GM18507 (cell line): Measurements from ENCODE around the gene SLC5A6.

ENCODE experiments used
- DNase-seq: peaks from one replicate; pipeline ENCODE4 v3.0.0; 2011; ENCODE audit warnings: low read depth; ENCODE audit not compliant: insufficient read length; ENCODE audit errors: extremely low spot score
- FAIRE-seq: peaks from 2 replicates; lab custom pipeline; 2011; peaks lifted over from hg19 to GRCh38; lab: Jason Lieb, UNC

SLC5A6 gene

DNA sequence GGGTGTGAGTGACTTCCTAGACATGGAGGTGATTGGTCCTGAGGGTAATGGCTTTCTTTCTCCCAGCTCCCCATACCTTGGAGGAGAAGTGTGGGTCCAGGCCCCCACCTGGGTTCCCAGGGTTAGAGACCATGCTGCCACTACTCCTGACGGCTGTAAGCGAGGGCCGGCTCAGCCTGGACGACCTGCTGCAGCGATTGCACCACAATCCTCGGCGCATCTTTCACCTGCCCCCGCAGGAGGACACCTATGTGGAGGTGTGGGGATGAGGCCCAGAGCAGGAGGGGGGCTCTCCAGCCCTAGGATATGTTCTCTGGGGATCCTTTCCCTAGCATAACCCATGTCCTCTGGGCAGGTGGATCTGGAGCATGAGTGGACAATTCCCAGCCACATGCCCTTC, 26.9 kb upstream of the SLC5A6 start:
- FAIRE-seq (no peak), DNase-seq (no peak)

DNA sequence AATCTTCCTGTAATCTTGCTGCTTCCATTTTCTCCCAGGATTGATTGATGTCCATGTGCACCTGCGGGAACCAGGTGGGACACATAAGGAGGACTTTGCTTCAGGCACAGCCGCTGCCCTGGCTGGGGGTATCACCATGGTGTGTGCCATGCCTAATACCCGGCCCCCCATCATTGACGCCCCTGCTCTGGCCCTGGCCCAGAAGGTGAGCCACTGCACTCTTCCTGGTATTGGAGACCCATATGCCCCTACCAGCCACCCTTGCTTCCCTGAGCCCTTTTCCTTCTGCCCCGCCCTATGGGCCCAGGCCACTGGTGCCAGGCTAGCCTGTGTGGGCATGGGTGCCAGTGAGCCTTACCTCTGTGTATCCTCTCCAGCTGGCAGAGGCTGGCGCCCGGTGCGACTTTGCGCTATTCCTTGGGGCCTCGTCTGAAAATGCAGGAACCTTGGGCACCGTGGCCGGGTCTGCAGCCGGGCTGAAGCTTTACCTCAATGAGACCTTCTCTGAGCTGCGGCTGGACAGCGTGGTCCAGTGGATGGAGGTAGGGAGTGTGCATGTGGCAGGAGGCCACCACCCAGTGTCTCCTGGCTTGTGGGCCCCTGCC, 25.4 kb upstream of the SLC5A6 start:
- FAIRE-seq (no peak), DNase-seq (no peak)

DNA sequence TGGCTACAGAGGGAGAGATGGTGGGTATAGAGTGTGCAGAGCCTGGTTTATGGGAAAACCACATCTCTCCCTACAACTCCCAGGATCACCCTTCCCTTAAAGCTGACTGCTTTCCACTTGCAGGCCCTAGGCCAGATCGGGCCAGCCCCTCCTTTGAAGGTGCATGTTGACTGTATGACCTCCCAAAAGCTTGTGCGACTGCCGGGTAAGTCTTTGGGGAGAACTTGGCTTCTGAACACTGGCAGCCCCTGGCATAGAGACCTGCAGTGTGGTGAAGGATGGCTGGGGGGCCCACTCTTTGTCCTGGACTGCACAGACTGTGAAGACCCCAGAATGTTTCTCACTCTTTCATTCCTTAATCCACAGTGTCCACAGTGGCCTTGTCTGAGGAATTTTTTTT, 24.6 kb upstream of the SLC5A6 start:
- no peak for FAIRE-seq

DNA sequence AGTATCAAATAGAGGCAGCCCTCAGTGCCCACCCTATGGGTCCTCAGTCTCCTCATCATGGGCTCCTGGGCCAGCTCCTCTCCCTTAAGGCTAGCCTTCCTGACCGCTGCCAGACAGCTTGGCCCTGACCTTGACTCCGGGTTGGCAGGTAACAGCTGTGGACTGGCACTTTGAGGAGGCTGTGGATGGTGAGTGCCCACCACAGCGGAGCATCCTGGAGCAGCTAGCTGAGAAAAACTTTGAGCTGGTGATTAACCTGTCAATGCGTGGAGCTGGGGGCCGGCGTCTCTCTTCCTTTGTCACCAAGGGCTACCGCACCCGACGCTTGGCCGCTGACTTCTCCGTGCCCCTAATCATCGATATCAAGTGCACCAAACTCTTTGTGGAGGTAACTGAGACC, 24.1 kb upstream of the SLC5A6 start:
- DNase-seq (no peak), FAIRE-seq (no peak)

More for the DNA sequence above, 24.6 kb upstream of the SLC5A6 start:
- no peak for DNase-seq

DNA sequence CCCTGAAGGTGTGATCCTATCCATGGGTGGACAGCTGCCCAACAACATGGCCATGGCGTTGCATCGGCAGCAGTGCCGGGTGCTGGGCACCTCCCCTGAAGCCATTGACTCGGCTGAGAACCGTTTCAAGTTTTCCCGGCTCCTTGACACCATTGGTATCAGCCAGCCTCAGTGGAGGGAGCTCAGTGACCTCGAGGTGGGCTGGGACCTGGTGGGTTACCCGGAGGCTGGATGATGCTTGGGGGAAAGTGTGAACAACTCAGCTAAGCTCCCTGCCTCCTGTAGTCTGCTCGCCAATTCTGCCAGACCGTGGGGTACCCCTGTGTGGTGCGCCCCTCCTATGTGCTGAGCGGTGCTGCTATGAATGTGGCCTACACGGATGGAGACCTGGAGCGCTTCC, 21.3 kb upstream of the SLC5A6 start:
- DNase-seq = no peak
- FAIRE-seq = no peak

DNA sequence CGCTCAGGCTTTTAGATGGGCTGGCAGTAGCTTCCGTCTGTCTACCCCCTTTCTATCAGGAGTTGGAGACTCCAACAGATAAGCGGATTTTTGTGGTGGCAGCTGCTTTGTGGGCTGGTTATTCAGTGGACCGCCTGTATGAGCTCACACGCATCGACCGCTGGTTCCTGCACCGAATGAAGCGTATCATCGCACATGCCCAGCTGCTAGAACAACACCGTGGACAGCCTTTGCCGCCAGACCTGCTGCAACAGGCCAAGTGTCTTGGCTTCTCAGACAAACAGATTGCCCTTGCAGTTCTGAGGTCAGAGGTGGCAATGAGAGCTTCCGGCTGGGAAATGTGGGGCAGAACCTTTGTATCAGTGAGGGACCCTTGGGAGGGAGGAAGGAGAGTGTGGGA, 19.9 kb upstream of the SLC5A6 start:
- FAIRE-seq = no peak
- DNase-seq = no peak

DNA sequence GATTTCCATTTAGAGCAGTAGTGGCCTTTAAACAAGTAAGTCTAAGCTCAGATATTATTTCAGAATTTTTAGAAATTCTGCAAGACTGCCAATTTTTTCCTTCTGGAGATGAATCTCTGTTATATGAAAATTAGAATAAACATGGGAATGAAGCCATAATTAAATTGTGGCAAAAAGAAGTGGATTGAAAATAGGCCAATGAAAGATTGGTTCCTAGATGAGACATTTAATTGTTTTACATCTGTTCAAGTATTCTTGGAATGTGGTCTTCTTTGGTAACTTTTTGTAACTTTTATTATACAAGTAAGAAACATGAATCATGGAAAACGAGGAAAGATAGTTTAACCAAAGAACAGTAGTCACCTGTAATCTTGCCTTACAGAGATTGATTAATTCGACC, 15.4 kb upstream of the SLC5A6 start:
- FAIRE-seq = no peak
- no peak for DNase-seq

DNA sequence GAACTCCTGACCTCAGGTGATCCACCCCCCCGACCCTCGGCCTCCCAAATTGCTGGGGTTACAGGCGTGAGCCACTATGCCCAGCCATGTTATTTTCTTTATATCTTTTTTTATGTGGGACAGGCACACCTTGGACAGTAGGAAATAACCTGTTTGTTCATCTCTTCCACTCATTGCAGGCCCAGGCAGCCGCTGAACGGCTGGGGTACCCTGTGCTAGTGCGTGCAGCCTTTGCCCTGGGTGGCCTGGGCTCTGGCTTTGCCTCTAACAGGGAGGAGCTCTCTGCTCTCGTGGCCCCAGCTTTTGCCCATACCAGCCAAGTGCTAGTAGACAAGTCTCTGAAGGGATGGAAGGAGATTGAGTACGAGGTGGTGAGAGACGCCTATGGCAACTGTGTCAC, 13.5 kb upstream of the SLC5A6 start:
- DNase-seq = no peak

DNA sequence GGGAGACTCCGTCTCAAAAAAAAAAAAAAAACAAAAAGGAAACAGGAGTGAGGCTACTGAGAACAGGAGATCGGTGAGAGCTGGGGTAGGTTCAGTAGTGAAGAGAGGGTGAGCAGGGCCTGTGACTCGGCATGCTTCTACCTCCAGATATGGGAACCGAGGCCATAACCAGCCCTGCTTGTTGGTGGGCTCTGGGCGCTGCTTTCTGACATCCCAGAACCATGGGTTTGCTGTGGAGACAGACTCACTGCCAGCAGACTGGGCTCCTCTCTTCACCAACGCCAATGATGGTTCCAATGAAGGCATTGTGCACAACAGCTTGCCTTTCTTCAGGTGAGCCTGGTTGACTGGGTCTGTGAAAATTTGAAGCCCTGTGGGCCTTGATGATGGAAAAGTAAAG, 11.3 kb upstream of the SLC5A6 start:
- DNase-seq (no peak), FAIRE-seq (no peak)

More for the DNA sequence above, 13.5 kb upstream of the SLC5A6 start:
- FAIRE-seq = no peak

DNA sequence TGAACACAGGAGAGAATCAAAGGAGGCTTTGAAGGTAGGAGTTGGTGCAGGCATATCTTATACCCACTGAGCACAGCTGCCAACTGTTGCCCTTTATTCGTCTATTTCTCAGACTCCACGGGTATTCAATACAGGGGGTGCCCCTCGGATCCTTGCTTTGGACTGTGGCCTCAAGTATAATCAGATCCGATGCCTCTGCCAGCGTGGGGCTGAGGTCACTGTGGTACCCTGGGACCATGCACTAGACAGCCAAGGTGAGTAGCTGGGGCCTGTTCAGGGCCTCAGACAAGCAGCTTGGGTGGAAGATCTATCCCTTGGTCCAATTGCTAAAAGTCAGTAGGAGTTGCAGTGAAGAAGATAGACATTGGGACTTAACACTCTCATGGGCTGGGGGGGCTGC, 10.3 kb upstream of the SLC5A6 start:
- DNase-seq = no peak

DNA sequence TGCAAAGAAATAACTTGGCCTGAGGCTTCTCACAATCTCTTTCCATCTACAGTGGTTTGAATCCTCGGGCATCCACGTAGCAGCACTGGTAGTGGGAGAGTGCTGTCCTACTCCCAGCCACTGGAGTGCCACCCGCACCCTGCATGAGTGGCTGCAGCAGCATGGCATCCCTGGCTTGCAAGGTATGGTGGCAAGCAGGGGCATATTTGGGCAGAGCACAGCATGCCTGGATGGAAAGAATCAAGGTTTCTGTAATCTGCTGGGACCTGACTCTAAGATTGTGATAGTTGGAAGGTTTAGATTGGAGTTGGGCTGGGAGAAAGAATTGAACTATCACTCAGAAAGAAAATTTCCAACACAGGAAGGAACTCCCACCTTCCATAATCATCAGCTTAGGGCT, 9.1 kb upstream of the SLC5A6 start:
- DNase-seq (no peak), FAIRE-seq (no peak)

More for the DNA sequence above, 10.3 kb upstream of the SLC5A6 start:
- FAIRE-seq = no peak

DNA sequence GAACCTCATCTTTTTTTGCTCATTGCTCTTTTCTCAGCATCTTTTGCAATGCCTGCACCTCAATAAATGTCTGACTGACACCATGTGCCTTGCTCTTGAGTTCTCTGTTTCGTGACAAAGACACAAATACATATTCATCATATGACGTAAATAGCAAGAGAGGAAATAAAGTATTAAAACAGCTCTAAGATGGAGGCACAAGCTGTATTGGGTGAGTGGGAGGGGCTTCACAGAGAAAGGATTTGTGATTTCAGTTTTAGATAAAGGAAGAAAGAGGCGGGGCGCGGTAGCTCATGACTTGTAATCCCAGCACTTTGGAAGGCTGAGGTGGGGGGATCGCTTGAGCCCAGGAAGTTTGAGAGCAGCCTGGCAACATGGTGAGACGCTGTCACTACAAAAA, 8.0 kb upstream of the SLC5A6 start:
- FAIRE-seq = no peak
- DNase-seq = no peak

DNA sequence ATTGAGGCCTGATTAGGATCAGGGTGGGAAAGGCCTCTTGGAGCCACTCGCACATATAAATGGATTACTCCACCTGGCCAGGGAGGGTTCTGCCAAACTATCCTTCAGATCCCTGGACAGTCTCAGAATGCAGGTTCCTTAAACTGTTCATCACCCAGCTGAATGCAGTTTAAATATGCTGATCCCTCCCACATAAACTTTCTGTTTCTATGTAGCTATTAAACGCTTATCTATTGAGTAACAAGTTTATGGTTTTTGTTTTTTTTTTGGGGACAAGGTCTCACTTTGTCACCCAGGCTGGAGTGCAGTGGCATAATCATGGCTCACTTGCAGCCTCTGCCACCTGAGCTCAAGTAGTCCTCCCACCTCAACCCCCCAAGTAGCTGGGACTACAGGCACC, 7.0 kb upstream of the SLC5A6 start:
- no peak for FAIRE-seq
- DNase-seq = no peak

DNA sequence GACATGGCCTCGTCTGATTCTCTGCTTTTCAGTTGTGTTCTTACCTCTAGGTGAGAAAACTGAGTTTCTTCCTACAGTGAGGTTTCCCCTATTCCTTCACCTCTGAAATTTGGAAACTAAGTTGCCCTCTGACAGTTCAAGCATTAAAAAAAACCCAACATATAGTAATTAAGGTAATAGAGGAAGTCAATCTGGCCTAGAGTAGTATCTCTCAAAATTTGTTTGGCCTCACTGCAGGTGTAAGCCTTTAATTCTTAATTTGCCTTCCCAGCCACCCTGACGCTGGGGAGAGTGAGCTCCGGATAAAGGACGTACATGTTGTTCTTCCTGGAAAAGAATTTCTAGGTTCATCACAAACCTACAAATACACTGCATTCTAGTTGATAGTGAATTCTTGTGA, 6.5 kb upstream of the SLC5A6 start:
- DNase-seq (no peak), FAIRE-seq (no peak)

DNA sequence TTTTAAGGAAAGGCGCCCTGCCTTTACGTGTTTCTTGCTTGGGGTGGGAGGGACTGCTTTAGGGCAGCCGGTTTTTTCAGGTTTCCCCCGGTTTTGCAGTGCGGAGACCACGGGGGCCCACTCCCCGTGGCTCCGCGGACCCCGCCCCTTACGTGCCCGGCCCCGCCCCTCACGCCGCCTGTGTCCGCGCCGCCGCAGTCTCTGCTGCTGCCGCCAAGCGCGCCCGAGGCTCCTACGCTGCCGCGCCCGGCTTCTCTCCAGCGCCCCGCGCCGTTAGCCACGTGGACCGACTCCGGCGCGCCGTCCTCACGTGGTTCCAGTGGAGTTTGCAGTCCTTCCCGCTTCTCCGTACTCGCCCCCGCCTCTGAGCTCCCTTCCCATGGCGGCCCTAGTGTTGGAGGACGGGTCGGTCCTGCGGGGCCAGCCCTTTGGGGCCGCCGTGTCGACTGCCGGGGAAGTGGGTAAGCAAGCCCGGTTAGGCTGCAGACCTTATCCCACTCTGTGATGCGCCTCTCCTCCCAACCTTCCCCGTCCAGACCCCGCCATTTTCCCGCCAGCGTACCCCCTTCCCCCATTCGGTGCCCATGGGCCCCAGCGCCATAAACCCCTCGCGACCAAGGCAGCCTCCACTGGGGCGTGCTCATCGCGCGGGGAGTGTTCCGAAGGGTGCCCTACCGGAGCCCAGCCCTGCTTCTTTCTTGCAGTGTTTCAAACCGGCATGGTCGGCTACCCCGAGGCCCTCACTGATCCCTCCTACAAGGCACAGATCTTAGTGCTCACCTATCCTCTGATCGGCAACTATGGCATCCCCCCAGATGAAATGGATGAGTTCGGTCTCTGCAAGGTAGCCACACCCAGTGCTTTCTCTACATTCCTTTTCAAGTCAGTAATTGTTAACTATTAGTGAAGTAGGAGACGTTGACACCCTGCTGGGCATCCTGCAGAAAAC, 5.4 kb upstream of the SLC5A6 start, which contains the start of gene CAD:
Gene CAD (plus strand): TSS at position 197 of the 949 bp plus-strand sequence. CDS start 183 bp downstream, at position 380.
- FAIRE-seq = peak; percentile 70

DNA sequence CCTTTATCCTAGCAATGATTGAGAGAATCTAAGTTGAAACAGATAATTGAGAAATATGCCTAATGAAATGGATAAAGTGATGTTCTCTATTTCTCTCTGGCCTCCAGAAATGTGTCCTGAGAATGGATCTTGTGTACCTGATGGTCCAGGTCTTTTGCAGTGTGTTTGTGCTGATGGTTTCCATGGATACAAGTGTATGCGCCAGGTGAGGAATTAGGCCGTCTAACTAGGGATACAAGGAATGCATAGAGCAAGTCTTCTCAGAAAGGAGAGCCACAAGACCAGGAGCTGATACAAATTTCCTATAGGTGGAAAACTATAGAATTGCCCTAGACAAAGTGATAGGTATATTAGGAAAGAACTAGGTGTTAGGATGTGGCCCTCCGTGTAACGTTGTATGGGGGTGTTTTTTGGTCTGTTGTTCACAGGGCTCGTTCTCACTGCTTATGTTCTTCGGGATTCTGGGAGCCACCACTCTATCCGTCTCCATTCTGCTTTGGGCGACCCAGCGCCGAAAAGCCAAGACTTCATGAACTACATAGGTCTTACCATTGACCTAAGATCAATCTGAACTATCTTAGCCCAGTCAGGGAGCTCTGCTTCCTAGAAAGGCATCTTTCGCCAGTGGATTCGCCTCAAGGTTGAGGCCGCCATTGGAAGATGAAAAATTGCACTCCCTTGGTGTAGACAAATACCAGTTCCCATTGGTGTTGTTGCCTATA, 4.5 kb upstream of the SLC5A6 start:
- DNase-seq (no peak), FAIRE-seq (no peak)

More for the DNA sequence above, 5.4 kb upstream of the SLC5A6 start, which contains the start of gene CAD:
- DNase-seq = peak; percentile 80

DNA sequence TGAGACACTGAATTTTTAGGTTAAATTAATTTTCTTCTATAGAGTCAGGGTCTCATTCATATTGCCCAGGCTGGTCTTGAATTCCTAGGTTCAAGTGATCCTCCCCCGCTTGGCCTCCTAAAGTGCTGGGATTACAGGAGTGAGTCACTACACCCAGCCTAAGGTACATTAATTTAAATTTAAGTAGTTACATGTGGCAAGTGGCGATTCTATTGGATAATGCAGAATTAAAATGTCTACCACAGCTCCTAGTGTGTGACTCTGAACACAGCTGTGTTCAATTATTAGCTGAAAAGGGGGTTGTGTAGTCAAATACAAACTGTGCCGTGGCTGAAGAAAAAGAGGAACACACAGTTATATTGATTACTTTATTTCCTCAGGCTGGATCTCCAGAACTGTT, 2.9 kb upstream of the SLC5A6 start:
- no peak for FAIRE-seq
- no peak for DNase-seq

DNA sequence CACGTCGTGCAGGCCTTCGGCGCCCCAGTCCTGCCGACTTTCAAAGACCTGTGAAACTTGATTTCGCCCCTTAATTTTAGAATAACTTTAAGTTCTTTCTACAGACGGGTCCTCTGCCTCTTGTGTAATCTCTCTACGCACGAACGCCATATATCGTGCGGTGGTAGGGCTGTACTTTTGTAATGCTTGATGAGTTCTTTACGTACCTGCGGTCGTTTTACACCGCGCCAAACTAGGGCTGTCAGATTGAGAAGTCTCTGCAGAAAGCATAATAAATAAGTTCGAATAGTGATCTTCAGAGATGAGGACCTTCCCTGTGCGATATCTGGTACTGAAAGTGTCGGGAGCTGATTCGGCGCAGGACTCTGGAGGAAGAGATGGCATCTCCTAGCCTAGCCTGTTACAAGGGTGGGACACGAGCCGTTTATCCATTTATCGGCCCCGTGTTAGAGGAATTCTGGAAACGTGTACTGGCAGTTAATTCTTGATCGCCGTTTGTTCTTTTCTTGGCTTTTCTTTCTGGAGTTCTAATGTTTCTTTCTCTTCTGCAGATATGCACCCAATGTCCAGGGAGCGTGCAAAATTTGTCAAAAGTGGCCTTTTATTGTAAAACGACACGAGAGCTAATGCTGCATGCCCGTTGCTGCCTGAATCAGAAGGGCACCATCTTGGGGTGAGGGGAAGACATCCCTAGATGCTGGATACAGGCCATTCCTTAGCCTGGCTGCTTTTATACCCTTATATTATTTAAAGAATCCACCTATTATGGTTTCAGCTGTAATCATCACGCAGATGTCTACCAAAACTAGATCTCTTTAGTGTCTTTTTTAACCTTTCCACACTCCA, 781 bp upstream of the SLC5A6 start:
- DNase-seq (no peak), FAIRE-seq (peak; percentile 42)

DNA sequence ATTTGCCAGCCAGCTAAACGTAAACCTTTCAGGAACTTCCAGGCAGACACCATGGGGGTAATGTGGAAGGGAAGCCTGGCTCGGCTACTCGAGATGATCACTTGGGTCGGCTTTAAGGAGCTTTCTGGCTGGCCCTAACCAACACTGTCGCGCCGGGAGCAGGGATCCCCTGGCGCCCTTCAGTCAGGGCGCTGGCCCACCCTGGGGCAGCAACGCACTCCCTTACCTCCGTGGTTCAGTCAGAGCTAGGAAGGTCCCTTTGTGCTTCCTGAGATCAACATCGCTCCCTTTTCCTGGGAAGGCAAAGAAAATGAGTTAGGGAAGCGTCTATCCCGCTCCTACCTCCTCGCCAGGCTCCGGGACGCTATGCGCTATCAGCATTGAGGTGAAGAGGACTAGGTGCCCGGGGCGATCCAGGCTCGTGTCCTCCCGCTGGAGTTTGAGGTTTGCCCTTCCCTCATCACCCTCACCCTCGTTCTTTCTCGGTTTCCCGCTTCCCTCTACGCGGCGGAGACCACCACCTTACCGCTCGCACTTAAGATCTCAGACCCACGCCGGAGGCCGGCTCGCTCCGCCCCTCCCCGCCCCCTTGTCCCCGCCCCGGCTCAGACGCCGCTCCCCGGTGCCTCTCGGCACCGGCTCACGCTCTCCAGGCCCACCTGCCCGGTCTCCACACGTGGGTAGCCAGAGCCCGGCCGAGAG, 676 bp downstream of the SLC5A6 start:
- no peak for FAIRE-seq
- DNase-seq = no peak
